HG03039 (cell line): Measurements from ENCODE around the gene WNT11.

Experiments used
- ATAC-seq: cut with Tn5 transposase; IDR thresholded peaks from one replicate; pipeline ENCODE4 v1.9.1; 2021; ENCODE audit warnings: mild to moderate bottlenecking, moderate library complexity; ENCODE audit not compliant: unreplicated experiment

The WNT11 gene

GRCh38 chr11:76221365-76221764, 15.1 kb upstream of the WNT11 start:
- no peak for ATAC-seq

- ATAC-seq, result no peak
Measured at GRCh38 chr11:76219243-76219642, 12.9 kb upstream of the WNT11 start.

GRCh38 chr11:76218449-76219178, 12.3 kb upstream of the WNT11 start:
- ATAC-seq, result no peak

DNA sequence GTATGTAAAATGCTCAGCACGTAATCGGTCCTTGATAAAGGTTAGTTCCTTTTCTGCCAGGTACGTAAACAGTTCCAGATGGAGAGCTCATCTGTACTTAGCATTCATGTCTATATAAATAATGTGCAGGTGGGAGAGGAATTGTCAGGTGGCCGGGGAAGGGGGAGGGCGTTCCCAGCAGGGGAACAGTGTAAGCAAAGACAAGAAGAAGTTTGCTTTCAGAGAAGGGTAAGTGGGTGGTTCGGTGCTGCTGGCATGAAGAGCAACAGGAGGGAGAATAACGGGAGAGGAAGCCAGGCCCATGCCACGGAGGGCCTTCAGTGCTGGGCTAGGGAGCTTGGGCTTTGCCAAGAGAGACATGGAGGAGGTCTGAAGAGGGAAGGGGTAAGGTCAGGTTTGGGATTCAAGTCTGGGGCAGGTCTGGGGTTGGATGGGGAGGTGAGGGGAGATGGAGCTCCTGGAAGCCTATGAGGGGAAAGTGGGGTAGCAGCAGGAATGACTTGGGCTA, 11.4 kb upstream of the WNT11 start:
- no peak for ATAC-seq

- no peak for ATAC-seq
Measured at GRCh38 chr11:76216536-76217325, 10.4 kb upstream of the WNT11 start.

DNA sequence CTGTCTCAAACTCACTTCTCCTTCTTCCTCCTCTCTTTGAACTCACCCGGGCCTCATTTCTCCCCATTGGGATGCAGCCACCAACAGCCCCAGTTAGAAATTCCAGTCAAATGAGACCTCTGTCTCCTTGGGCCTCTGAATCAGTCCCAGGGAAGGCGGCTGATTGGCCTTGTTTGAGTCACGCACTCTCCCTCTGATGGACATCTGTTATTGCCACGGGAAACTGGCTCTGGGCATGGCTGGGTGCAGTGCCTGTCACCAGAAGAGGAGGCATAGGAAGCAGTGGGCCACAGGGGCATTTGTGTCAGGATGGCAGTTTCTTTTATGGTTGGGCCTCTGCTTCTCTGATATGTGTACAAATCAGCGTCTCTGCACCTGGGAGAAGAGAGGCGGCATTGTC, 9.6 kb upstream of the WNT11 start:
- ATAC-seq, result no peak

DNA sequence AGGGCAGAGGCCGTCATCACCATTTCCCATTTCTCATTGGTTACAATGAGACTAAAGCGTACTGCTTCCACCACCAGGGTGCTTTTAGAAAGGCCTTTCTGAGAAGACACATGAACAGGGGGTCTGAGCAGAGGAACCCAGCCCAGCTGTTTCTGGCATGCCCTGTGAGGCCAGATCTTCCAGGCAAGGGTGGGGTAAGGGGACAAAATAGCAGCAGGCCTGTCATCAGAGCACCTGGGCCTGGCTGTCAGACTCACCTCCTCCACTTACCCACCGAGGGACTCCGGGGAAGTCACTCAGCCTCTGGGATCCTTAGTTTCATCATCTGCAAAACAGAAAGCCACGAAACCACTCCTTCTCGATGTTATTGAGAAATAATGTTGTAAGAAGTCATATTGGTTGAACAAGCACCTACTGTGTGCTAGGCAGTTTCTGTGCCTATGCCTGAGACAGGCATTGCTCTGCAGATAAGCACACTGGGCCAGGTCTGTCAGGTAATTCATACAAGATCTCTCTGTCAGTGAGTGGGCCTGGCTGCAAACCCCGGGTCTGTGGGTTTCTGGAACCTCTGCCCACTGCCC, 8.8 kb upstream of the WNT11 start:
- no peak for ATAC-seq

DNA sequence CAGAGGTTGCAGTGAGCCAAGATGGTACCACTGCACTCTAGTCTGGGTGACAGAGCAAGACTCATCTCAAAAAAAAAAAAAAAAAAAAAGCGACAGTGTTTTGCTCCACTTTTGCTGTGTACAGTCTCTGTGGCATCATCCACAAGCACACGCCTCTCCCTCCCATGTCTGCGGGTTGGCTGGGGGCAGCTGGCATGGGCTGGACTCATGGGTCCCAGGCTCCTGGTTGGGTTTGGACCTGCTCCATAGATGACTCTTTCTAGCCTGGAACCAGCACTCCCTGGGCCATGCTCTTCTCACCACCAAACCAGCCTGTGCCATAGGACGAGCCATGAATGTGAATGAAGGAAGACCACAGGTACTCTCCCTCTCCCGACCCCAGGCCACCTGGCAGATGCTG, 7.9 kb upstream of the WNT11 start:
- no peak for ATAC-seq

- no peak for ATAC-seq
Measured at GRCh38 chr11:76212086-76213035, 6.1 kb upstream of the WNT11 start.

DNA sequence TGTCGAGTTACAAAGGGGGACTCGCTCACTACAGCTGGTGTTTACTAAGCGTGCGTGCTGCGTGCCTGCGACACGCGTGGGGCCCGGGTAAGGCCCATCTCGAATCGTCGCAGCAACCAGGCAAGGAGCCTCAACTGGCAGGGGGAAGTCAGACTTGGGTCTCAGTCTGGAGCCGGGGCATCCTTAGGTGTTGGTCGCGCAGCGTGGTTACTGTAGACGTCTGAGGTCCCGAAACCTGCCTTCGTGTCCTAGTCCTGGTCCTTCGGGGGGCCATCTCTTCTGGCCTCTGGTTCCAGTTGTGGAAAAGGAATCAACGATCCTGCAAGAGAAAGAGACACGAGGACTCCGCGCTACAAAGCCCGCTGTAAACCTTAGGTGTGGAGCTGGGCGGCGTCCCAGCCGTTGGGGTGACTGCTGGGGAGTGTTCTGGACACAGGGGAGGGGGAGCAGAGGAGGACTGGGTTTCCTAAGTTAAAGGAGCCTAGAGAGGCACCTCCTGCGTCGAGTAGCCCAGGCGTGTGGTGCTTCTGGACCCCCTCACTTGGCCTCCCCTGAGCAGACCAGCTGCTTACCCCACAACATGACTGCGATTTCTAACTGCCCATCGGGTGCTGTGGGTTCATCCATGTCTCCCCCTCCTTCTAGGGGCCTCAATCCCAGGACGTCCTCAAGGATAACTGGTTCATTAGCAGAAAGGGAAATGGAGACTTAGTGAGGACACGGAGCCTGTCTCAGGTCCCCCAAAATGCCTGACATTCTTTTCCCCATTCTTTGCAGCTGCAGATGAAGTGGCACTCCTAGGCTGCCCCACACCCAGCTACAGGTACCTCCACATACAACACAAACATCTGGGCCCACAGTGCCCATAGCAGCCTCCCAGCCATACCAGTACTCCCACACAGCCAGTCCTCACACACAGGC, 4.9 kb upstream of the WNT11 start:
- ATAC-seq, result no peak

DNA sequence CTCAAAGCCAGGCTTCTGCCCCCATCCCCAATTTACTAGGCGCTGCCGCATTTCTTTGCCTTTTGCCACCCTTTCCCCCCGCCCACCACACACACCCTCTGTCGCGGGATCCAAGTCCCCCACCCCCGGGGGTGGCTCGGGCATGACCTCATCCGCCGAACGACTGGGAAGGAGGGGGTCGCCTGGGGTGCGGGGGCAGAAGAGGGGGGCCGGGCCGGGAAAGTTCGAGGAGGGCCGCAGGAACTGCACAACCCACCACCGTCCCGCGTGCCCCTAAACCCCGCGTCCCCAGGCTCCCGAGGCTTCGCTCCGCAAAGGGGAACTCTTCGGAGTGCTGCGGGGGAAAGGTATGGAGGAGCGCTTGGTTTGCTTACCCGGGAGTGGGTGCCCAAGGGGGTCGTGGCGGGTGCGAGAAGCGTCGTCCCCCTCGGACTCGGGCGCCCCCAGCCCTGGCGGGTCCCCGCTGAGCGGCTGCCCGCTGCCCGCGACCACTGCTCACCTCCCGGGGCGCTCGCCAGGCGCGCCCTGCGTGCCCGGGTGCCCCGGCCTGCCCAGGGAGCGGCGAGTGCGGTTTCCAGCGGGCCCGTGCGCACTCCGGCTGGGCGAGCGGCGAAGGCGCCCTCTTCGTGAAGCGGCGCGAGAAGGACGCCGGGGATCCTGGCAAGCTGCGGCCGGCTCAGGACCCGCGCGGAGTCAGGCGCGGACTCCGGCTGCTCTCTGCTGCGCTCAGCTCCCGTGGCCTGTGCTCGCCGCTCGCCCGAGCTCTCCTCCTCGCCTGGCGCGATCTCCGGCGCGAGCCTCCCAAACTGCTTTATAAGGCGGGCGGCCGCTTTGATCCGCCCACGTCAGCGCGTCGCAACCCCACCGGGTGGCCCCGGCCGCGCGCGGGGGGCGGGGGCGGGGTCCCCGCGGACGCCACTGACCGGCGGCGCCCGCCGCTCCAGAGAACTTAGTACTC, 4.0 kb upstream of the WNT11 start:
- no peak for ATAC-seq

- no peak for ATAC-seq
Measured at GRCh38 chr11:76209375-76209972, 3.2 kb upstream of the WNT11 start.

- ATAC-seq, result no peak
Measured at GRCh38 chr11:76208438-76209374, 2.4 kb upstream of the WNT11 start.

GRCh38 chr11:76207642-76208401, 1.5 kb upstream of the WNT11 start:
- no peak for ATAC-seq

DNA sequence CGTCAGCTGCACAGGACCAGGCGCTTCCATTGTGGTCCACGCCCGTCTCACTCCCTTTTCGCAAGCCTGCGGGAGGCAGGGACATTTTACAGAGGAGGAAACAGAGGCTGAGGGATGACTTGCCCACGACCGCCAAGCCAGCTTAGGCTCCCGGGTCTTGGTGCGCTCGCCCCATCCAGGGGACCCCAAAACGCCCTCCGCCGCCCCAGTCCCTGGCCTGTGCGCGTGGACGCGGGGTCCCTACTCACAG, 300 bp downstream of the WNT11 start:
- no peak for ATAC-seq

DNA sequence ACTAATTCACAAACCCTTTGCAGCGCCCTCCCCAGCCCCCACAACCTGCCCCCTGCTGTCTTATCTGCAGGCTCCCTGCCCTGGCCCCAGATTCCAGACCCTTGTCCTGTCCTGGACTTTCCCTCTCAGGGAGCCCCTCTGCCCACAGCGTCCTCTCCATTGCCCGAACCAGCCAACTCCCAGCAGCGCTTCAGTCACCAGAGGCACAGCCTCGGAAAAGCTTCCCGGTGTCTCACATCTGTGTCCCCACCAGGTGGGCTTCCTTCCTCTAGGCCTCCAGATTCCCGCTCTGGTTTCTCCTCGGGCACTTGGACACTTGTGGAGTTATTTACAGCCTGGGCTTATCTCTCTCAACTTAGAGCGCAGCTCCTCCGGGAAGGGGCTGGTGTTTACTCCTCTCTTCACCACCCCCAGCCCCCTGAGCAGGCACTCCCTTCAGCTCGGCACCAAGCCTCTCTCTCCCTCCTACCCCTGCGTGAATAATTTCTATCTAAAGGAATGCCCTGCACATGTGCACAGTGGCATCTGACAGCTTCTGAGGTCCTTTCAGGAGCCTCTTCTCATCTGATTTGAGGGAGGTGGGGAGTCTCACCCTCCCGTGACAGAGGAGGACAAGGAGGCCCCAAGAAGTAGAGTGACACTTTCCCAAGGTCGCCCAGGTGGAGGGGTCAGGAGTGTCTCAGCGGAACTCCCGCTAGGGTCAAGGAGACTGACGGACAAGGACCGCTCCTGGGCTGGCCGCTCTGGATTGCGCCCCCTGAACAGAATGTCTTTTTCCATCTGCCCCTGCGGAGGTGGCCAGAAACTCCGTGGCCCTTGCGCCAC, 838 bp downstream of the WNT11 start:
- no peak for ATAC-seq
